ENCODE results near the gene NRXN2. TPM values are rescaled to one million over a fixed set of nuclear protein-coding genes. Genes with fewer than 3 reads are reported as not detected.

Gene NRXN2
- total RNA-seq, 1 donor from 2014 or later, result 8.5 TPM

- no peak for DNase-seq
These were observed 36.2 kb upstream of the NRXN2 start for GRCh38 chr11:64759131-64759721.

GRCh38 chr11:64758330-64759079 lies 35.5 kb upstream of the NRXN2 start:
- no peak for DNase-seq

- no peak for DNase-seq
These were observed 34.7 kb upstream of the NRXN2 start for GRCh38 chr11:64757549-64758329.

- DNase-seq, result no peak
These were observed 32.8 kb upstream of the NRXN2 start for GRCh38 chr11:64755681-64756361.

- no peak for DNase-seq
These were observed 32.1 kb upstream of the NRXN2 start for GRCh38 chr11:64754919-64755662.

GRCh38 chr11:64754124-64754918 lies 31.3 kb upstream of the NRXN2 start:
- no peak for DNase-seq

- no peak for DNase-seq
These were observed 30.6 kb upstream of the NRXN2 start for GRCh38 chr11:64753380-64754123.

- DNase-seq, result no peak
These were observed 30.0 kb upstream of the NRXN2 start for GRCh38 chr11:64753019-64753379.

GRCh38 chr11:64752175-64752970 lies 29.4 kb upstream of the NRXN2 start:
- DNase-seq, result no peak

- no peak for DNase-seq
These were observed 28.6 kb upstream of the NRXN2 start for GRCh38 chr11:64751580-64751979.

GRCh38 chr11:64751136-64751535 lies 28.1 kb upstream of the NRXN2 start:
- DNase-seq, result no peak

- DNase-seq, result no peak
These were observed 27.5 kb upstream of the NRXN2 start for GRCh38 chr11:64750361-64751054.

- peak; percentile 39 for DNase-seq
These were observed 25.1 kb upstream of the NRXN2 start for GRCh38 chr11:64747961-64748665.

- no peak for DNase-seq
These were observed 23.5 kb upstream of the NRXN2 start for GRCh38 chr11:64746486-64746885.

- peak; percentile 25 for DNase-seq
These were observed 22.7 kb upstream of the NRXN2 start for GRCh38 chr11:64745521-64746328.

- DNase-seq, result no peak
These were observed 22.2 kb upstream of the NRXN2 start for GRCh38 chr11:64745189-64745520.

- DNase-seq, result no peak
These were observed 21.7 kb upstream of the NRXN2 start for GRCh38 chr11:64744544-64745188.

All from skin of body (tissue), 2 donors.